Measurements from ENCODE around the gene CDH8. TPM values are rescaled to one million over a fixed set of nuclear protein-coding genes. Genes with fewer than 3 reads are reported as not detected.

The CDH8 gene
- total RNA-seq, 1 experiment from 2014 or later: 11.1 TPM

- TF ChIP-seq ZBTB21 (CRISPR knock-in tag; IDR thresholded peaks at IDR 0.05; ENCODE audit: borderline replicate concordance) (no peak), PRDM15 (CRISPR knock-in tag; IDR thresholded peaks at IDR 0.05) (no peak), MYBL2 (CRISPR knock-in tag; IDR thresholded peaks at IDR 0.05) (no peak), ZNF423 (CRISPR knock-in tag; IDR thresholded peaks at IDR 0.05) (no peak), FOXP1 (CRISPR knock-in tag; IDR thresholded peaks at IDR 0.05; ENCODE audit: borderline replicate concordance) (no peak), TCF7 (CRISPR knock-in tag; IDR thresholded peaks at IDR 0.05; ENCODE audit: low read depth) (no peak)
- TF ChIP-seq, protein P1, sequence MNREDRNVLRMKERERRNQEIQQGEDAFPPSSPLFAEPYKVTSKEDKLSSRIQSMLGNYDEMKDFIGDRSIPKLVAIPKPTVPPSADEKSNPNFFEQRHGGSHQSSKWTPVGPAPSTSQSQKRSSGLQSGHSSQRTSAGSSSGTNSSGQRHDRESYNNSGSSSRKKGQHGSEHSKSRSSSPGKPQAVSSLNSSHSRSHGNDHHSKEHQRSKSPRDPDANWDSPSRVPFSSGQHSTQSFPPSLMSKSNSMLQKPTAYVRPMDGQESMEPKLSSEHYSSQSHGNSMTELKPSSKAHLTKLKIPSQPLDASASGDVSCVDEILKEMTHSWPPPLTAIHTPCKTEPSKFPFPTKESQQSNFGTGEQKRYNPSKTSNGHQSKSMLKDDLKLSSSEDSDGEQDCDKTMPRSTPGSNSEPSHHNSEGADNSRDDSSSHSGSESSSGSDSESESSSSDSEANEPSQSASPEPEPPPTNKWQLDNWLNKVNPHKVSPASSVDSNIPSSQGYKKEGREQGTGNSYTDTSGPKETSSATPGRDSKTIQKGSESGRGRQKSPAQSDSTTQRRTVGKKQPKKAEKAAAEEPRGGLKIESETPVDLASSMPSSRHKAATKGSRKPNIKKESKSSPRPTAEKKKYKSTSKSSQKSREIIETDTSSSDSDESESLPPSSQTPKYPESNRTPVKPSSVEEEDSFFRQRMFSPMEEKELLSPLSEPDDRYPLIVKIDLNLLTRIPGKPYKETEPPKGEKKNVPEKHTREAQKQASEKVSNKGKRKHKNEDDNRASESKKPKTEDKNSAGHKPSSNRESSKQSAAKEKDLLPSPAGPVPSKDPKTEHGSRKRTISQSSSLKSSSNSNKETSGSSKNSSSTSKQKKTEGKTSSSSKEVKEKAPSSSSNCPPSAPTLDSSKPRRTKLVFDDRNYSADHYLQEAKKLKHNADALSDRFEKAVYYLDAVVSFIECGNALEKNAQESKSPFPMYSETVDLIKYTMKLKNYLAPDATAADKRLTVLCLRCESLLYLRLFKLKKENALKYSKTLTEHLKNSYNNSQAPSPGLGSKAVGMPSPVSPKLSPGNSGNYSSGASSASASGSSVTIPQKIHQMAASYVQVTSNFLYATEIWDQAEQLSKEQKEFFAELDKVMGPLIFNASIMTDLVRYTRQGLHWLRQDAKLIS (CRISPR knock-in tag; IDR thresholded peaks at IDR 0.05; ENCODE audit: borderline replicate concordance): no peak
- TF ChIP-seq, protein P2, sequence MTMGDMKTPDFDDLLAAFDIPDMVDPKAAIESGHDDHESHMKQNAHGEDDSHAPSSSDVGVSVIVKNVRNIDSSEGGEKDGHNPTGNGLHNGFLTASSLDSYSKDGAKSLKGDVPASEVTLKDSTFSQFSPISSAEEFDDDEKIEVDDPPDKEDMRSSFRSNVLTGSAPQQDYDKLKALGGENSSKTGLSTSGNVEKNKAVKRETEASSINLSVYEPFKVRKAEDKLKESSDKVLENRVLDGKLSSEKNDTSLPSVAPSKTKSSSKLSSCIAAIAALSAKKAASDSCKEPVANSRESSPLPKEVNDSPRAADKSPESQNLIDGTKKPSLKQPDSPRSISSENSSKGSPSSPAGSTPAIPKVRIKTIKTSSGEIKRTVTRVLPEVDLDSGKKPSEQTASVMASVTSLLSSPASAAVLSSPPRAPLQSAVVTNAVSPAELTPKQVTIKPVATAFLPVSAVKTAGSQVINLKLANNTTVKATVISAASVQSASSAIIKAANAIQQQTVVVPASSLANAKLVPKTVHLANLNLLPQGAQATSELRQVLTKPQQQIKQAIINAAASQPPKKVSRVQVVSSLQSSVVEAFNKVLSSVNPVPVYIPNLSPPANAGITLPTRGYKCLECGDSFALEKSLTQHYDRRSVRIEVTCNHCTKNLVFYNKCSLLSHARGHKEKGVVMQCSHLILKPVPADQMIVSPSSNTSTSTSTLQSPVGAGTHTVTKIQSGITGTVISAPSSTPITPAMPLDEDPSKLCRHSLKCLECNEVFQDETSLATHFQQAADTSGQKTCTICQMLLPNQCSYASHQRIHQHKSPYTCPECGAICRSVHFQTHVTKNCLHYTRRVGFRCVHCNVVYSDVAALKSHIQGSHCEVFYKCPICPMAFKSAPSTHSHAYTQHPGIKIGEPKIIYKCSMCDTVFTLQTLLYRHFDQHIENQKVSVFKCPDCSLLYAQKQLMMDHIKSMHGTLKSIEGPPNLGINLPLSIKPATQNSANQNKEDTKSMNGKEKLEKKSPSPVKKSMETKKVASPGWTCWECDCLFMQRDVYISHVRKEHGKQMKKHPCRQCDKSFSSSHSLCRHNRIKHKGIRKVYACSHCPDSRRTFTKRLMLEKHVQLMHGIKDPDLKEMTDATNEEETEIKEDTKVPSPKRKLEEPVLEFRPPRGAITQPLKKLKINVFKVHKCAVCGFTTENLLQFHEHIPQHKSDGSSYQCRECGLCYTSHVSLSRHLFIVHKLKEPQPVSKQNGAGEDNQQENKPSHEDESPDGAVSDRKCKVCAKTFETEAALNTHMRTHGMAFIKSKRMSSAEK (CRISPR knock-in tag; IDR thresholded peaks at IDR 0.05; ENCODE audit: borderline replicate concordance): no peak
Observed at GRCh38 chr16:61616088-61616487, 420.1 kb downstream of the CDH8 start (continued).

GRCh38 chr16:61611847-61612491 lies 424.3 kb downstream of the CDH8 start:
- Mint-ChIP-seq H3K4me1 (peaks cover 4% of the 10 kb centered on the region), H3K27ac (no peak overlapping the region), H3K4me3 (no peak overlapping the region), H3K27me3 (ENCODE audit: low read depth) (no peaks in the 10 kb centered on the region), H3K9me3 (no peaks in the 10 kb centered on the region), H3K36me3 (no peaks in the 10 kb centered on the region)
- ATAC-seq (no peak), DNase-seq (ENCODE audit: low spot score) (no peak)
- ChIA-PET POLR2A (no interaction called here), CTCF (interaction anchor here (0.6 kb wide), 1 partner anchor 466 kb away, joined by 3 read pairs; no protein-coding TSS in a partner anchor)
- TF ChIP-seq ZNF671 (CRISPR knock-in tag; IDR thresholded peaks at IDR 0.05): no peak
- no peak for TF ChIP-seq JUN (CRISPR knock-in tag; IDR thresholded peaks at IDR 0.05)
- TF ChIP-seq, protein P3, sequence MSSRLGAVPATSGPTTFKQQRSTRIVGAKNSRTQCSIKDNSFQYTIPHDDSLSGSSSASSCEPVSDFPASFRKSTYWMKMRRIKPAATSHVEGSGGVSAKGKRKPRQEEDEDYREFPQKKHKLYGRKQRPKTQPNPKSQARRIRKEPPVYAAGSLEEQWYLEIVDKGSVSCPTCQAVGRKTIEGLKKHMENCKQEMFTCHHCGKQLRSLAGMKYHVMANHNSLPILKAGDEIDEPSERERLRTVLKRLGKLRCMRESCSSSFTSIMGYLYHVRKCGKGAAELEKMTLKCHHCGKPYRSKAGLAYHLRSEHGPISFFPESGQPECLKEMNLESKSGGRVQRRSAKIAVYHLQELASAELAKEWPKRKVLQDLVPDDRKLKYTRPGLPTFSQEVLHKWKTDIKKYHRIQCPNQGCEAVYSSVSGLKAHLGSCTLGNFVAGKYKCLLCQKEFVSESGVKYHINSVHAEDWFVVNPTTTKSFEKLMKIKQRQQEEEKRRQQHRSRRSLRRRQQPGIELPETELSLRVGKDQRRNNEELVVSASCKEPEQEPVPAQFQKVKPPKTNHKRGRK (CRISPR knock-in tag; IDR thresholded peaks at IDR 0.05; ENCODE audit: borderline replicate concordance): no peak
- no peak for TF ChIP-seq TP53 (CRISPR knock-in tag; IDR thresholded peaks at IDR 0.05)
- TF ChIP-seq, protein P4, sequence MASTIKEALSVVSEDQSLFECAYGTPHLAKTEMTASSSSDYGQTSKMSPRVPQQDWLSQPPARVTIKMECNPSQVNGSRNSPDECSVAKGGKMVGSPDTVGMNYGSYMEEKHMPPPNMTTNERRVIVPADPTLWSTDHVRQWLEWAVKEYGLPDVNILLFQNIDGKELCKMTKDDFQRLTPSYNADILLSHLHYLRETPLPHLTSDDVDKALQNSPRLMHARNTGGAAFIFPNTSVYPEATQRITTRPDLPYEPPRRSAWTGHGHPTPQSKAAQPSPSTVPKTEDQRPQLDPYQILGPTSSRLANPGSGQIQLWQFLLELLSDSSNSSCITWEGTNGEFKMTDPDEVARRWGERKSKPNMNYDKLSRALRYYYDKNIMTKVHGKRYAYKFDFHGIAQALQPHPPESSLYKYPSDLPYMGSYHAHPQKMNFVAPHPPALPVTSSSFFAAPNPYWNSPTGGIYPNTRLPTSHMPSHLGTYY (CRISPR knock-in tag; IDR thresholded peaks at IDR 0.05): no peak
- no peak for TF ChIP-seq CREB1 (CRISPR knock-in tag; IDR thresholded peaks at IDR 0.05)
- no peak for TF ChIP-seq SP1 (CRISPR knock-in tag; conservative IDR thresholded peaks at IDR 0.05)
- no peak for TF ChIP-seq TCF7 (CRISPR knock-in tag; IDR thresholded peaks at IDR 0.05; ENCODE audit: low read depth)
- TF ChIP-seq NFYB (CRISPR knock-in tag; conservative IDR thresholded peaks at IDR 0.05; ENCODE audit: low read depth): no peak
- TF ChIP-seq, protein P5, sequence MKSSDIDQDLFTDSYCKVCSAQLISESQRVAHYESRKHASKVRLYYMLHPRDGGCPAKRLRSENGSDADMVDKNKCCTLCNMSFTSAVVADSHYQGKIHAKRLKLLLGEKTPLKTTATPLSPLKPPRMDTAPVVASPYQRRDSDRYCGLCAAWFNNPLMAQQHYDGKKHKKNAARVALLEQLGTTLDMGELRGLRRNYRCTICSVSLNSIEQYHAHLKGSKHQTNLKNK (CRISPR knock-in tag; IDR thresholded peaks at IDR 0.05): no peak
- TF ChIP-seq ZNF317 (CRISPR knock-in tag; IDR thresholded peaks at IDR 0.05; ENCODE audit: borderline replicate concordance, low read depth): no peak
- TF ChIP-seq EMX1 (CRISPR knock-in tag; IDR thresholded peaks at IDR 0.05): no peak
- TF ChIP-seq USF2 (CRISPR knock-in tag; IDR thresholded peaks at IDR 0.05): no peak
